ENCODE results near the gene RNF13.
"Not testable (repeated sequence)": the region's sequence is repeated elsewhere in the genome, so short reads cannot be mapped to it uniquely, and the experiment has no call there.

The RNF13 gene

GRCh38 chr3:149801195-149801594 is 11.8 kb upstream of the RNF13 start:
- no peak for DNase-seq (ENCODE audit: low read depth)

GRCh38 chr3:149801639-149802038 is 11.4 kb upstream of the RNF13 start:
- no peak for DNase-seq (ENCODE audit: low read depth)

- no peak for DNase-seq (ENCODE audit: low read depth)
These were observed 6.7 kb upstream of the RNF13 start for GRCh38 chr3:149806171-149806778.

GRCh38 chr3:149808209-149808829 is 4.7 kb upstream of the RNF13 start:
- DNase-seq (ENCODE audit: low read depth) = peak; percentile 37

- no peak for DNase-seq (ENCODE audit: low read depth)
These were observed 3.3 kb upstream of the RNF13 start for GRCh38 chr3:149809699-149810098.

- DNase-seq (ENCODE audit: low read depth) = no peak
These were observed 2.2 kb upstream of the RNF13 start for GRCh38 chr3:149810846-149811245.

- DNase-seq (ENCODE audit: low read depth) = no peak
These were observed 830 bp upstream of the RNF13 start for GRCh38 chr3:149812165-149812605.

- DNase-seq (ENCODE audit: low read depth) = no peak
These were observed 609 bp downstream of the RNF13 start for GRCh38 chr3:149813367-149814281.

GRCh38 chr3:149815321-149815720 is 2.3 kb downstream of the RNF13 start:
- no peak for DNase-seq (ENCODE audit: low read depth)

- DNase-seq (ENCODE audit: low read depth) = no peak
These were observed 2.7 kb downstream of the RNF13 start for GRCh38 chr3:149815728-149816127.

GRCh38 chr3:149816311-149816710 is 3.3 kb downstream of the RNF13 start:
- DNase-seq (ENCODE audit: low read depth) = no peak

GRCh38 chr3:149816986-149817385 is 4.0 kb downstream of the RNF13 start:
- DNase-seq (ENCODE audit: low read depth) = no peak

GRCh38 chr3:149819432-149819831 is 6.4 kb downstream of the RNF13 start:
- no peak for DNase-seq (ENCODE audit: low read depth)

GRCh38 chr3:149820183-149820582 is 7.2 kb downstream of the RNF13 start:
- no peak for DNase-seq (ENCODE audit: low read depth)

- no peak for DNase-seq (ENCODE audit: low read depth)
These were observed 13.6 kb downstream of the RNF13 start for GRCh38 chr3:149826636-149827035.

- no peak for DNase-seq (ENCODE audit: low read depth)
These were observed 15.4 kb downstream of the RNF13 start for GRCh38 chr3:149828390-149828789.

- DNase-seq (ENCODE audit: low read depth) = not testable (repeated sequence)
These were observed 16.6 kb downstream of the RNF13 start for GRCh38 chr3:149829631-149830030.

- DNase-seq (ENCODE audit: low read depth) = no peak
These were observed 17.9 kb downstream of the RNF13 start for GRCh38 chr3:149830902-149831301.

GRCh38 chr3:149831321-149831720 is 18.3 kb downstream of the RNF13 start:
- DNase-seq (ENCODE audit: low read depth) = no peak

GRCh38 chr3:149832086-149832485 is 19.1 kb downstream of the RNF13 start:
- DNase-seq (ENCODE audit: low read depth) = no peak

GRCh38 chr3:149833241-149833640 is 20.2 kb downstream of the RNF13 start:
- no peak for DNase-seq (ENCODE audit: low read depth)

GRCh38 chr3:149838491-149838890 is 25.5 kb downstream of the RNF13 start:
- not testable (repeated sequence) for DNase-seq (ENCODE audit: low read depth)

GRCh38 chr3:149839469-149839868 is 26.5 kb downstream of the RNF13 start:
- not testable (repeated sequence) for DNase-seq (ENCODE audit: low read depth)
